NCI-H1417 (cell line): ENCODE results near the gene ADORA1.
A peak's percentile ranks its signal among the peaks of the same experiment; 100 is the strongest.

Experiments used
- DNase-seq, 3 experiments: peaks; one replicate each; lab custom pipeline; 2025; lab: John Stamatoyannopoulos, UW

ADORA1 gene

GRCh38 chr1:203121186-203122015, 6.1 kb upstream of the ADORA1 start:
- DNase-seq, result no peak

DNA sequence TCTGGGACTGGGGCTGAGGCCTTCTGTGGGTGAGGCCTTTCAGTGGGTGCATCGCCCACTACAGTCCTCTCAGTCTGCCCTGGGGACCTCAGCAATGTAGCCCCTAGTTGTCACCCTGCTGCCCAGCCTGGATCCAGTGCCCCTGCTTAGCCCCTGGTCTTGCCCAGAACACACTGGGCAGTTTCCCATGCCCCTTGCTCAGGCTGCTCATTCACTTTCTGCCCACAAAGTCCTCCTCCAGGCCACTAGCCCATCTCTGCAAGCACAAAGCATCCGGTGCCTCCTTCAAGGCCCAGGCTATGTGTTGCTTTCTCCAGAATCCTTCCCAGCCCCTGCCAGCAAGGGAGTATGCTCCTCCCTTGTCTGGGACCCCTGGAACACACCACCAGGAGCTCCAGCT, 5.4 kb upstream of the ADORA1 start:
- DNase-seq, result no peak

DNA sequence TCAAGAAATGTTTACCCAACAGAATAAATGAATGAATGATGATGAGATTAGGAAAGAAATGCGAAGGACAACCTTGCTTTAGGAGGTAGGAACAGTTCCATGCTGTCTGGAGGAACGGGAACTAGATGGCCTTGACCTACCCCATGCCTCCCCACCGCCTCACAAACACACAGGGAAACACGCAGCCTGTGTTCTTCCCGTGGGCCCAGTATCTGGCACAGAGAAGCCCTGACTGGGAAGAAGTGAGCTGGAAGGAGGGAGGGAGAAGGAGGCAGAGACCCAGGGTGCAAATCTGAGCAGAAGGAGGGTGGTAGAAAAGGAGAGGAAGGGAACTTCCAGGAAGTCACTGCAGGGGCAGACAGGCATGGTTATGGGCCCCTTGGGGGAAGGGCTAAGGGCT, 3.5 kb upstream of the ADORA1 start:
- no peak for DNase-seq

GRCh38 chr1:203124546-203125317, 2.8 kb upstream of the ADORA1 start:
- DNase-seq, result peak in 1 of 3 experiments; percentile 18

GRCh38 chr1:203126151-203126865, 1.2 kb upstream of the ADORA1 start:
- peak in 1 of 3 experiments; percentile 8 for DNase-seq

- DNase-seq, result no peak
Measured at GRCh38 chr1:203126866-203127665, 460 bp upstream of the ADORA1 start.

DNA sequence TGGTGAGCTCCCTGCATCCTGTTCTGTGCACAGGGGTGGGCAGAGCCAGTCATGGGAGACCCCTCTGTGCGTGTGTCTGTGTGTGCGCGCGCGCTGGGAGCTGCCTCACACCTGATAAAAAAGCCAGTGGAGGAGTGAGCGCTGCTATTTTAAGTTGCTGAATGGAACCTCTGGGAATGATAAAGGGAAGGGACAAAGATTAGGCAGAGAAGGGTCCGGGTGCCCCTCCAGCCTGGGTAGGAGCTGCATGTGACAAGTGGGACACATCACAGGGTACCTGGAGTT, 847 bp downstream of the ADORA1 start:
- no peak for DNase-seq

GRCh38 chr1:203128716-203129500, 1.4 kb downstream of the ADORA1 start:
- DNase-seq, result no peak

DNA sequence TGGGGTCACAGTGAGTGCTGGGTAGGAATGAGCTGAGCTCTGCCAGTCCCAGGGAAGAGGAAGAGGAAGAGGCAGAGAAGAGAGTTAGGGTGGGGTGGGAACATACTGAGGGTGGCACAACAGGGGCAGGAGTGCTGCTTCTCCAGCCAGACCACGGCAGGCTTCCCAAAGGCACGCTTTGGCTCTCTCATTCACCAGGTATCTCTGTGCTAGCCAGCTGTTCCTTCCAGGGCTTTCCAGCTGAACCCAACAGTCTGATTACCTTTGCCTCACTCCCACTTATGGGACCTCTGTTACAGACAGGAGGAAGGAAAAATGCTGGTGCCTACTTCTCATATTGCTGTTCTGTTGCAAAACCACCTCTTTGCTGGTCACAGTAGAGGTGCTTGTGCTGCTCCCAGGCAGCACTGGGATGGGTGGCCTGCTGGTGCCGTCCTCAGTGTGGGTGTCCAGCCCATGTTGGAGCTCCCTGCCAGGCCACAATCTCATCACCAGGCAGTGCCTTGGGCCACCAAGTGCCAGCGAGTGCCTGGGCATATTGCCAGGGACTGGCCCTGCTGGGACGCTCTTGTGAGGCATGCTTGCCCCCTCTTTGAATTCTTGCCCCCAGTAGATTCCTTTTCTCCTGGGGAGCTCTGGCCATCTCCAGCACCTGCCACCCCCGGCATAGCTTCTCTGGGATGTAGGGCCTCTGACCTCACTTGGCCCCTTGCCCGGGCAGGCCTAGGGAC, 2.1 kb downstream of the ADORA1 start:
- DNase-seq, result peak in 1 of 3 experiments; percentile 6

DNA sequence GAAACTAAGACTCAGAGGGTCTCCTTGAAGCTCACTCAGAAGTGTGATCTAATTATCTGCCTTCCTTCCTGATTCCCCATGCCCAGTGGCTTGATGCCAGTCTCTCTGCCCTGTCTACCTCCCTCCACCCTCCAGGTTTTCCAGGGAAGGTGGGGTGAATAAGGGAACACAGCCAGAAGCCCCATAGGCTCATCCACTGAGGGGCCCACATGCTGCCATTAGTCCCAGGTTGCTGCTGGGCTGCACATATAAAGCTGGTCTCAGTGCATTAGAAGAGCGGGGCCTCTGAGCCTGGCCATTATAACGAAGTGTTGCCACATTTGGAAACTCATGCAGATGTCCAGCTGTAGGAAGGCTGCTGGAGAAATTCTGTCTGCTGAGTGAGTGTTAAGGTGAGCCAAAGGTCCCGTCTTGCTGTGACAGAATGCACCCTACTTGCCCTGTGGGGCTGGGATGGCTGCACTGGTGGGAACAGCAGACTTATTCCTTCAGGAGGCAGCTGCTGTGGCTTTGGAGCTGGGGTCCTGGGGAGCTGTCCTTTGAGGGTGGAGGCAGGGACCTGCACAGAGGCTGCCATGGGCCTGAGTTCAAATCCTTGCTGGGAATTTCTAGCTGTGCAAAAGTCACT, 2.9 kb downstream of the ADORA1 start:
- DNase-seq, result no peak

DNA sequence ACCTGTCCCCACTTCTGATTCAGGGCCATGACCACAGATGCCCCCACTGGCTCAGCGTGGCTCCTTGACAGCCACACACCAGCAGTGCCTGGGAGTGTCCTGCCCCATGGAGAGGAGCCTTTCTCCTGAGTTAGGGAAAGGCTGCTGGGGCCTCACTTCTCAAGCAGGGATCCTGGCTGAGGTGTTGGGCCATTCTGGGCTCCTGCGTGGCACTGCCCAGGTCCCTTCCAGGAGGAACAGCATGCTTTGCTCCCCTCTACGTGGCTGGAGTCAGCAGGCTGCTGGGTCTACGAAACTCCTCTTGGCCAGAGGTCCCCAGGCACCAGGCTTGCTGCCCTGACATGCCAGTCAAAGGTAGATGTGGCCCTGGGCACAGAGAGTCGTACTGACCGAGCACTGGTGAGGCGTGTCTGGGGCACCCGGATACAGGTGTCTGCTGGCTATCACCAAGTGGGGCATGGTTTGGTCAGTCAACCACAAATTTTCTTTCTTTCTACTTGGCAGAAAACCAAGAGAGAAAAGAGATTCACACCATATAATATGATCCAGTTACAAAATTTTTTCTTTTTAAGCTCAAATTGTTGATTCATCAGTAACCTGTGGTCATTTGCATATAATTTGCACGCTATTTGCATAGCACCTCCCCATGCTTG, 4.1 kb downstream of the ADORA1 start:
- DNase-seq, result no peak

GRCh38 chr1:203133970-203134725, 6.6 kb downstream of the ADORA1 start:
- peak in 1 of 3 experiments; percentile 16 for DNase-seq

- DNase-seq, result no peak
Measured at GRCh38 chr1:203135636-203136305, 8.2 kb downstream of the ADORA1 start.

DNA sequence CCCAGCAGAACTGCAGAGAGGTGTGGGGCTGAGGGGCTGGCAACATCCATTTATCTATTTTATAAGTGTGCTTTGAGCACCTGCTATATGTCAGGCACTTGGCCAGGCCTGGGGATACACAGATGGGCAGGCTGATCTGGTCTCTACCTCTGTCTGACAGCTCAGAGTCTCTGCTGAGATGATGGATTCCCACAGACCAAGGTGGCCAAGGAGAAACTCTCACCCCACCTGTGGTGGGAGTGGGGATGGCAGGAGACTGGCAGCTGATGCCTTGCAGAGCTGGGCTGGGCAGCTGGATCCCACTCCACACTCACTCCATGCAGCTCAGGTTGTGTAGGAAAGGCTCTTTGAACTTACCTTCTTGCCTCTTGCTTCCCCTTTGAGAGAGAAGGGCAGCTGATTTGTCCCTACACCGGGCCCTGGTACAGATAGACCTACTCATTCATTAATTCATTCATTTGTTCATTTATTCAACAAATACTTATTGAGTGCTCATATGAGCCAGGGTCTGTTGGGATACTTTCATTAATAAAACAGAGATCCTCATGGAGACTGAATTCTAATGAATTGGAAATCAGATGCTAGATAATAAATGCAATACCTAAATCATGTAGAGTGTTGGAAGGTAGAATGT, 9.0 kb downstream of the ADORA1 start:
- no peak for DNase-seq

DNA sequence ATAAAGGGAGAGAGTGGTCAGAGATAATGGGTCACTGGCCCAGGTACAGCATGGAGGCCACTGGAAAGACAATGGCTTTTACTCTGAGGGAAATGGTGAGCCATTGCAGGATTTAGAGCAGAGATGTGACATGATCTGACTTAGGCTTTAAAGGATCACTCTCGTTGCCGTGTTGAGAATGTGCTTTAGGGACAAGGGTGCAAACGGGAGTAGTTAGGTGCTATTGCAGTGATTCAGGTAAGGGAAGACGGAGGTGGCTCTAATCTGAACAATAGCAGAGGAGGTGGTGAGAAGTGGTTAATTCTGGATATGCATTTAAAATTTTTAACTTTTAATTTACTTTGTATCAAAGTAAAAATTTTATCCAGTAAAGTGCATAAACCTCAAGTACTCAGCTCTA, 9.8 kb downstream of the ADORA1 start:
- no peak for DNase-seq

DNA sequence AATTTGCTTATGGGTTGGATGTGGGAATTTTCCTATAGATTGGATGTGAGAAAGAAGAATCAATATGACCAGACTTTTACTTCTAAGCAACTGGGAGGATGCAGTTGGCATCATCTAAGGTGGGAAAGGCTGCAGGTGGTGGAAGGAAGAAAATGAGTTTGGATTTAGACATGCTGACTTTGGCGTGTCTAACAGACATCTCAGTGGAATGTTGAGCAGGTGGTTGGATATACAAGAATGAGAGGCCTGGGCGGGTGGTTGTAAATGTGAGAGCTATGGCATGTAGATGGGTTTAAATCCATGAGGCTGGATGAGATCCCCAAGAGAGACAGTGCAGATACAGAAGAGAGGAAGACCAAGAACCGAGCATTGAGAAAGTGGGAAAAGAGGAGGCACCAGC, 10.5 kb downstream of the ADORA1 start:
- no peak for DNase-seq

DNA sequence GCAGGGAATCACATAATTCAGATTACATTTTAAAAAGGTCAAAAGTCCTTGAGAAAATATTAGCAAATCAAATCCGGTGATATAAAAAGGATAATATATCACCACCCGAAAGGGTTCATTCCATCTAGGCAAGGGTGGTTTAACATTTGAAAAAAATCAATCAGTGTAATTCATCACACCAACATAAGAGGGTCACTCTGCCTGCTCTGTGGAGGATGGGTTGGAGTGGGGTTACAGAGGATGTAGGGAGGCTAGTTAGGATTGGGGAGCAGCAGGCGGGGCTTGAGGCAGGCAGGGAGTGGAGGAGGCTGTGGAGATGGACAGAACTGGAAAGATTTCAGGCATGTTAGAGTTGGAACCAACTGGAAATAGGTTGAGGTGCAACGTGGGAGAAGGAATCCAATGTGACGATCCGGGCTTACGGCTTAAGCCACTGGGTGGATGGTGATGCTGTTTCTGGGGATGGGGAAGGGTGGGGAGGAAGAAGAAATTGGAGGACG, 12.5 kb downstream of the ADORA1 start:
- DNase-seq, result no peak
